Stimulated activated CD8-positive, alpha-beta memory T cell treated with anti-CD3 and anti-CD28 coated beads, Interleukin-15, amount 100 ng/mL, for 4 hours (primary cell): Measurements from ENCODE around the gene C15orf39.

Source experiments
- DNase-seq, 2 donors: peaks; one replicate each; pipeline ENCODE4 v3.0.0-alpha.2; 2020; ENCODE audit warnings: low read depth in 2 of 2

Gene C15orf39

DNA sequence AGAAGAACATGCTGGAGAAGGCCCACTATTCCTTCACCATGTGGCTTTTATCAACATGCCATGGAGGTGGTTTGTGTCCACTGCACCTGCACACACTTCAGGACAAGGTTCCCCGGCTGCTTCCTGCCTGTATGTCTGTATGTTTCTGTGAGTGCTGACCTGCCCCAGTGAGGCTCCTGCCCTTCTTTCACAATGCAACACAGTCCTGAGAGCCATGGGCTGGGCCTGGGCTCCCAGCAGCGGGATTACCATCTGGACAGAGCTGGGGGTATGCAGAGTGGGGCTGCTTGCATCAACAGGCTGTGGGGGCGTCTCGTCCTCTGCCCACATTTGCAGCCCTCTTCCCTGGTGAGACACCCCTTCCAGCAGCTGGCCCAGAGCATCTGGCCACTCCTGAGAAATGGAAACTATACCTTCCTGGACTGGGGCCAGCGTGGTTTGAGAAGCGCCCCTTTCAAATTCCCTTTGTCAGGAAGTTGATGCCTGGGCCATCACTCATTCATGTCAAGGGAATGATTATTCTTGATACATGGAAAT is 29.3 kb upstream of the C15orf39 start:
- no peak for DNase-seq

DNA sequence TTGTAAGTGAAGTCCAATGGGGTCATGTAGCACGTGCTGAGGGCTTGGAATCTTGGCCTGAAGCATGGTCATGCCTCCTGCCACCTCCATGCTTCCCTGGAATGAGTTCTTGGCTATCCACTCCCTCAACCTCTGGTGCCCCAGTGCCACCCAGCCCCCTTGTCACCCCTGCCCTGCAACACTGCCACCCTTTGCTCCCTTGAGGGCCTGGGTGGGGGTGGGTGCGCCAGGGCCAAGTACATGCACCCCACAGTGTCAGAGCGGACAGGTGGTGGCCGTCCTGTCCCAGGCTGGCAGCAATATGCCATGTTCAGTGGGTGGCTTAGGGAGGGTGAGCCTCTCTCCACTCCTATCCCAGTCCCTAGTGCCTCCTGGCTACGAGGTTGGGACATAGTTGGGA is 27.6 kb upstream of the C15orf39 start:
- DNase-seq = no peak

DNA sequence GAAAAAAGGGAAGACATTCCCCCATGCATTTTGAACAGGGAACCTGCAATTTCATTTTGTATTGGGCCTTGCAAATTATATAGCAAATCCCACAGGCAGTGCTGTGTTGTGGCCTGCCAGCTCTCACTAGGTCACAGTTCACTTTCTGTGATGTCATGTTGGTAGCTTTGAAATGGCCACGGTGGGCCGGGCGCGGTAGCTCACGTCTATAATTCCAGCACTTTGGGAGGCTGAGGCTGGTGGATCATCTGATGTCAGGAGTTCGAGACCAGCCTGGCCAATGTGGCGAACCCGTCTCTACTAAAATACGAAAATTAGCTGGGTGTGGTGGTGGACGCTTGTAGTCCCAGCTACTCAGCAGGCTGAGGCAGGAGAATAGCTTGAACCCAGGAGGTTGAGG is 27.0 kb upstream of the C15orf39 start:
- DNase-seq = no peak

DNA sequence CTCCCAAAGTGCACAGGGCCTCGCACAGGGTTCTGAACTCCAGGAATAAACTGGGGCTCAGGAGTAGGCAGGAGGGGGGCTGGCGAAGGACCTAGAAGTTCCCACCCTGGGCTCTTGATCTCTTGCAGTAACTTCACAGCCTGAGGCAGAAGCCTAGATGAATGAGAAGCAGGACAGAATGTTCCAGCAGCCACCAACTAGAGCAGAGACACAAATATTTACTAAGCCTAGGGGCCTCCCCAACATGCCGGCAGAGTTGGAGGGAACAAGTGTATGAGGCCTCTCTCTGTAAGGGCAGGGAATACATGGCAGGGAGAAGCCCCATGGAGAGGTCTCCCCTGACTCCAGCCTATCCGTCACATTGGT is 25.3 kb upstream of the C15orf39 start:
- DNase-seq = no peak

DNA sequence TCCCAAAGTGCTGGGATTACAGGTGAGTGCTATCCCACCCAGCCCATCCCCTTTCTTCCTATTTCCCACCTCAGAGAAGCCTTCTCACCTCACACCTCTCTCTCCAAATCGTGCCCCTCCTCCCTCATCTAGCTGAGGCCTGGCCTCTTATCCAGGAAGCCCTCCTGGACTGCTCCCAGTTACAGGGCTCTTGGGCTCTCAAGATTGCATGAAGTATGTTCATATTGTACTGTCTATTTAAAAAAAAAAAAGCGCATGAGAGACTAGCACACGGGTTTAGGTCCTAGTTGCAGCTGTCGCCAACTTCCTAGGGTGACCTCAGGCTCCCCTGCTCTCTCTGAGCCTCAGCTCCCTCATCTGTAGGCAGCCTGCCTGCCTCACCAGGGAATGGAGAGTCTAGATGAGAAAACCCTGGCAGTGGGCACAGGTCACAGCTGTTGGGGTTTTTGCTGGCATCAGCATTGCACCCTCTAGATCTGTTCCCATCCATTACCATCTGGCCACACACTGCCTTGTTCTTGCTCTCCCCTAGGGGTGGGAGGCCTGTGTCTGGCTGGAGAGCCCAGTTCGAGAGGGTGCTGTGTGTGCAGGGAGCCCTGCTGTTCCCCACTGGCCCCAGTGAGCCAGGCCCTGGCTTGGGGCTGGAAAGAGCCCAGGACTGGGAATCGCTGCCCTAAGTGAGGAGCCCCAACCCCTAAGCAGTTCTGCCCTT is 24.2 kb upstream of the C15orf39 start:
- DNase-seq = no peak

DNA sequence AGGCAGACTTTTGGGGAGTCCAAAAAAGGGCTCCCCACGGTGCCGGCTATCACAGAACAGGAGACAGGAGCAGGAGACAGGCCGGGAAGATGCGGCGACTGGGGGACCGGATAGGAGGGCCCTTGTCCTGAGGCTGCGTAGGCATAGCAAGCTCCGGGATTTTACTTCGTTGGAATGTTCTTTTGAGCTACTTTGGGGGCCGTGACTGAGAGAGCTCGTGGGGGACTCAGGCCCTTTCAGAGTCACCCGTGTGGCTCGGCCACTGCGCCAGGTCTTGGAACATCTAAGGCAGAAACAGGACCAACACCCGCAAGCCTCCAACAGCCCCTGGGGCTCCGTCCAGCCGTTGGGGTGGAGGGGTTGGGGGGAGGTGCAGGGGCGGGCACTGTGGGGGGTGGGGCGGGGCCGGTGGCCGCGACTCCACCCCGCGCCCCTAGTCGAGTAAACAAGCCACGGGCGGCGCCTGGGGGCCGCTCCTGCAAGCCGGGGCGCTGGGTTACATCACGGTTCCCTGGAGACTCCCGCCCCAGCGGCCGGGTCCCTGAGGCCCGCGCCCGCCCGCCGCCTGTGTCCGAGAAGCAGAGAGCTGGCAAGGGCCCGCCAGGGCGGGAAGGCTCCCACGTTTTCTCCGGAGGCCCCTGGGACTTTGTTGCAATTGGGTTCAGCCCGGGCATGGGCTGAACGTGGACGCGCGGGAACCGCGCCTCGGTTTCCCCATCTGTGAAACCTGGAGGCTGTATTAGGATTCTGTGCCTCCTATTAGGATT is 23.3 kb upstream of the C15orf39 start:
- no peak for DNase-seq

DNA sequence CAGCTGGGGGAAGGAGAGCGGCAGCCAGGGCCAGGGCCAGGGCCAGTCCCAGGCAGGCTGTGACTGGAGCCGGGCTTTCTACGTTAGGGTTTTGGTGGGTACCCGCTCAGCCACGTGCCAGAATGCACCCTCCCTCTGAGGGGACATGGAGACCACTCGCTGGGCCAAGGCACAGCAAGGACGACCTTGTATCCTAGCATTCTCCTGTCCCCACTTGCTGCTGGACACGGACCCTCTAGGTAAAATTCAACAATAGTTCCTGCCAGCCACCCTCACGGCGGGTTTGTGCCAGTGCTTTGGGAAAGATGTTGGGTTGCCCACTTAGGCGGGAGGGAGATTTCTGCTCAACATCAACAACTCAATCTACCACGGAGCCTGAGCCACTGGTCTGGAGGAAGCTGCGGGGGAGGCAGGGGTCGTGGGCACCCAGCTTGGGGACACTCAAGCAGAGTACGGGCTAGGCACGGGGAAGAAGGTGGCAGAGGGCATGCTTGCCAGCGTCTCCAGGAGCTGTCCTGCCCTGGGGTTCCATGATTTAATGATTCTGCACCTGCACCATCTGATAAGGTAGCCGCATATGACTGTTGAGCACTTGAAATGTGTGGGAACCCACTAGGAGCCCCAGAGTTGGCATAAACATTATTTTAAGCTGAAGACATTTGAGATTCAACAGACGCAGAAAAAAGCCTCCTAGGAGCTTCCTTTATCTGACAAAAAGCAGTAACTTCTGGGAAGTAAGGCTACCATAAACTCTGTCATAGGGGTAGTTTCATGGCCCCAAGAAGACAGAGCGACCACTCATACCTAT is 22.5 kb upstream of the C15orf39 start:
- no peak for DNase-seq

DNA sequence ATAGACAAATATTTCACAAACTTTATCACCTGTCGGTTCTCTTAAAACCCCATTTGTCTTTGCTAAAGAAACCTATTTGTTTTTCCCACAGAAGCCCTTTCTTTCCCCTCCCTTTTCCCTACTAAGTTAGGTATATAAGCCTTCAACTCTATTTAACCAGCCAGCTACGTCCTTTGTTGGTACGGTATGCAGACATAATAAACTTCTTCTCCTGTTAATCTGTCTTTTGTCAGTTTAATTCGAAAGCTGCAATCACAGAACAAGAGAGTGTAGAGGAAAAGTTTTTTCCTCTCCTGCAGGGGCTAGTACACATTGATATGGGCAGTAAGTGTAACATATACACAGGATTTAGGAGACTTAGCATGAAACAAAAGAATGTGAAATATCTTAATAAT is 21.9 kb upstream of the C15orf39 start:
- no peak for DNase-seq

DNA sequence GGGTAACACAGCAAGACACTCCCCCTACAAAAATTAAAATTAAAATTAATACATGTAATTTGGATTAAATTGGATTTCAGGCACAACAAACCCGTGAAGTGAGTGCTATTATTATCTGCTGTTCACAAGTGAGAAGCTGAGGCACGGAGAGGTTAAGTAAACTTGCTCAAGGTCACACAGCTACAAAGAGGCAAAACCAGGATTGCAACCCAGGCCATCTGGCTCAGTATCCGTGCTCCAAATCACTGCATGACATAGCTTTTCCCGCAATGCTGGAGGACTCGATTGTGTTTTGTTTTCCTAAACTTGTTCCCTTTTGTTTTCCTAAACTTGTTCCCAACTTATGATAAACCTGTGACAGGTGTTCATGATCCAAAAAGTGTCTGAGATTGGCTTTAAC is 19.9 kb upstream of the C15orf39 start:
- DNase-seq = no peak

DNA sequence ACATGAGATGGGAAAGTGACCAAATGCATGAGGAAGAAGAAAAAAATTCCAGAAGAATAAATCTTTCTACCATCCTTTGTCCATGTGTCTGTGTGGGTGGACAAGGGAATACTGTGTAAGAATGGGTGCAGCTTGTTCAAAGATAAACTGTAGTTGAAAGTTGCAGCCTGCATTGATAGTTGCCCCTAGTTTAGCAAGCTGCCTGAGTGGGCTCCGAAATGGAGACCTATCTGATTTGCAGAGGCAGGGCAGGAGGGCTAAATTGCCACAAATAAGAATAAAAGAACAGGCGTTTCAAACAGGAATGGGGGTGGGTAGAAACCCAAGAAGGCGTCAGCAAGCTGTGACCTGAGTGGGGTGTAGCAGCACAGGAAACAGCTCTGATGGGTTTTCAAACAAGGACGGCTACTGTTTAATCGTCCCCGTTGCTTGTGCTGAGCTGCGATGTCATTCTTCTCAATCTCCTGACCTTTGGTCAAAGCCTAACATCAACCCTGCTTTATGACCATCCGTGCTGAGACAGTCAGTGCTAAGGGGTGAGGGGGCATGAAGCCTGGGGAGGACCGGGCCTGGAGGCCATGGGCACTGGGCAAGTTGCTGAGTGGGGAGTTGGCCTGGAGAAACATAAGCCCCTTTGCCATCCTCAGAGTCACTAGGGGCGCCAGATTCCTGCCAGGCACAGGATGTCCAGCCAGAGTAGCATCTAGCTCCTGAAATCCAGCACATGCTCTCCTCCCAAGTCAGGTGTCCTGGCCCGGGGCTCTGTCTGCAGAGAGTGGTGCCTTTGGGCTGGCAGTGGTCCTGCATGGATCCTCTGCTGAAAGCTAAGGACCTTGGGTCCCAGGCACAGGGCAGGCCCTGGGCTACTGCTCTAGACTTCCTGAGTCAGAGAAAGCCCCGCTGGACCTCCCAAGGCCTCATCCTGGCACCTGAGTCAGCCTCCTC is 19.2 kb upstream of the C15orf39 start:
- no peak for DNase-seq

DNA sequence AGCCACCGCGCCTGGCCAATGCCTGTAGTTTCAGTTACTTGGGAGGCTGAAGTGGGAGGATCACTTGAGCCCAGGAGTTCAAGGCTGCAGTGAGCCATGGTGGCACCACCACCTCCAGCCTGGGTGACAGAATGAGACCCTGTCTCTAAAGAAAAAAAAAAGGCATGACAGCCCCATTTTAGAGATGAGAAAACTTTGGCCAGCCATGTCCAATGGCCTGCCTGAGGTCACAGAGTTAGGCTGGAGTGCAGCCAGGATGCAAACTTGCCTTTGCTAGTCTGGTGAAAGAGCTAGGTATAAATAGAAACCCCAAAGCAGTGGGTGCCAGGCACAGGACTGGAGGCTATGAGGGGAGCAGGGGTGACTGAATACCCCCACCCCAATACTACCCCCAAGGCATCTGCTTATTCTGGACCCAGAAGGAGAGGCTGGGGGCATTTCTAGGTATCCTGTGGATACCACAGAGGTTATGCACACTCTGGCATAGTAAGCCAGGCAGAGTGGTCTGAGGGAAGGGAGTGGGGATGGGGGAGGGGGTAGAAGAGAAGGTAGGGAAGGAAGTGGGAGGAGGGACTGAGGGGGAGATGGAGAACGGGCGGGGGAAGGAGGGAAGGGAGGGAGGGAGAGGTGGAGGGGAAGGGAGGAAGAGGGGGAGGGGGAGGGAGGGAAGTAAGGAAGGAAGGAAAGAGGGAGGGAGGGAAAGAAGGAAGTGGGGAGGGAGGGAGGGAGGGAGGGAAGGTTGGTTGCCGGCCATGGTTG is 16.2 kb upstream of the C15orf39 start:
- DNase-seq = no peak

DNA sequence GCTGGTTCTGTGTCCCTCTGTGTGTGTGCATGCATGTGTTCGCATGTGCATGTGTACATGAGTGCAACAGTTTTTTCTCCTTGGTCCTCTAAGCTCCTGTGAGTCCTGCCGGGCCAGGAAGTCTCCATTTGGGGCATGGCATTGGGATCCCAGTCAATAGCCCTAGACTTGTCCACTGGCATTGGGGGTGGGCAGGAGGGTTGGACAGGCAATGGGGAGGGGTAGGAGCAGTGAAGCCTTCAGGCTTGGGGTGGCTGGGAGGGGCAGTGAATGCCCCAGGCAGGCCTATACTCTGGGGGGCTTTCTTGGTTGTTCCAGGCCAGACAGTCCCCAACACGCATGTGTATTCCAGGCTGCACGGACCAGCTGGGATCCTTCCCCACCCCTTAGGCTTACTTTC is 15.6 kb upstream of the C15orf39 start:
- no peak for DNase-seq

DNA sequence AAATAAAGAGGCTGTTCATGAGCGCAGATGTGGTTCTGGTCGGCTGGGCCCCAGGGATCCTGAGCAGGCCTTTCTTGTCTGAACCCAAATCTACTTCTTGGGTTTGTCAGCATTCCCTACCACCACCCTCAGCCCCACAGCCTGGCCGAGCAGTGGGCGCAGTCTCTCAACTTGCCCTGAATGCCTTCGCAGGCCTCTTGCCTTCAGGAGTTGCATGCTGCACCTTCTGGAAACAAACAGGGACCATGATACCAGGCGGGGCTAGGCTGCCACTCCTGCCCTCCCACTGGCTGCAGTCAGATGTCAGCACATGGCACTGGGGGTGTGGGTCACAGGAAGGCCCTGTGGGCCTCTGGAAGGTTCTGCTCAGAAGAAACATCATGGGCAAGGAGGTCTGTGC is 13.2 kb upstream of the C15orf39 start:
- no peak for DNase-seq

DNA sequence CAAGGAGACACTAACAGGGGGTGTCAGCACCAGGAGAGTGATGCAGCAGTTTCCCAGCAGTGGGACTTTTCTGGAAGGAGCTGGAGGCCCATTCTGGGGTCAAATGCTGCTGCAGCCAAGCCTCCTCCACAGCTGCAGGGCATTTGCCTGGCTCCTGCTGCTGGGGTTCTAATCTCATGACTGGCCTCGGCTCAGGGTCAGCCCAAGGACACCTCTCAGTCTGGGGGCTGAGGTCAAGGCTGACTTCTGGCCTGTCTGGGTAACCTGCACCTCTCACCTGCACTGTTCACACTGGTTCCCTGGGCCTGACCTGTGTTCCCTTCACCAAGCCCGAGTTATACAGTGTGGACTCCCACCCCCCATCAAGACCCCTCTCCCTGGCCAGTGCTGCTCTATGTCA is 10.4 kb upstream of the C15orf39 start:
- no peak for DNase-seq

DNA sequence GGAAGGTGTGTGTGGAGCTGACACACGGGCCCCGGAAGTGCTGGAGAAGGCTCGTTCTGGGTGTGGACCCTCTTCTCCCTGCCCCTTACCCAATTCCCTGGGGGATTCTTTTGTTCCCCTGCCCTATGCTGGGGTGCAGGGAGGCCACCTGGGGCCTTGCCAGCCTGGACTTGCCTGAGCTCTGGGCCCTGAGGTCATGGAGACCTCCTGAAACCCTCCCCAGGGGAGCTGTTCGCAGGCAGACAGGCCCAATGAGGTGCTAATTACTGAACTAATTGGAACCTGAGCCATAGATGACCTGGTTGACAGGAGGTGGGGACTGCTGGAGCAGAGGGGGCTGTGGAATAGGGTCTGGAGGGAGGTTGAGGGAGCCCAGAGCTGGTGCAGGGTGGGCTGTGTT is 9.4 kb upstream of the C15orf39 start:
- no peak for DNase-seq

DNA sequence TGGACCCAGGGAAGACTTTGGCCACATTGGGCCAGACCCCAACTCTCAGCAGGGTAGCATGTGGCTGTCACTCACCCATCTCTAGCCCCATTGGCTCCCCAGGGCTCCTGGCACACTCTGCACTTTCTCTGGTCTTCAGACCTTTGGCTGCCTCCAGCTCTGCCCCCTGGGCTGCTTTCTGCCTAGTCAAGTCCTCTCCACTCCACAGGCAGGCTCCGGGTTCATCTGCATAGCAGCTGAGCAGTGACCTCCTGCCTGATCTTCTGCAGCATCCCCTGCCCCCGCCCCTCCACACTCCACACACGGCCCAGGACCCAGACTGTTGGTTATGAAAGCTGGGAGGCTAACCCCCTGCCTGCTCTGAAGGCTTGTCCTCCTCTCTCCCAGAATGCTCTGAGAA is 8.4 kb upstream of the C15orf39 start:
- no peak for DNase-seq

DNA sequence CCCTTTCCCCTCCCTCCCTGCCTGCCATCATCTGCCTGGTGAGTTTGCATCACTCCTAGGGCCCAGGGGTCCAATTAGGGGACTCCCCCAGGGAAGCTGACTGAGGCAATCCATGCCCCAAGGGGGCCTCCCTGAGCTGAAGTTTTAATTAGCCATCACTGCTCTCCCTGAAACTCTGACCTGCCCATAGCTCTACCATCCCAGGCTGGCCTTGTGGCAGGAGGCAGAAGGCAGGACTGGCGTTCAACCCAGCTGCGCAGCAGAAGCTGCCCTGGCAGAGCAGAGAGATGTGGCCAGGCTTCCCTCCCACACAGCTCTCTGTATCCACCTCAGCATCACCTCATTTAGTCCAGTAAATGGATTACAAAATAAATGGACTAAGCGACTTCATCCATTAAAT is 7.7 kb upstream of the C15orf39 start:
- DNase-seq = no peak

DNA sequence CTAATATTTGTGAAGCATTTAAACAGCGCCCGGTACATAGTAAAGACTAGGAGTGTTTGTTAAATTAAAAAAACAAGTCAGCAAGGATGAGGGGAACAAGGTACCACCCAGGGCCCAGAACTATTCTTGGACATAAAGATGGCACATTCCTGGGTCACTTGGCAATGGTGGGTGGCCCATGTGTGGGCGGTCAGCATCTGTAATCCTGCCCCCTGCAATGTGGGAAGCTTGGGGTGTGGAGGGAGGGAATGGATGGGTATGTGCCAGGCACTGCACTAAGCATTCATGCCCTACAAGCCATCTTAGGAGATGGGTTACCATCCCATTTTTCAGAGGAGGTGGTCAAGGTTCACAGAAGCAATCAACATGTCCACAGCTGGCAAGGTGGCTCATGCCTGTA is 7.3 kb upstream of the C15orf39 start:
- no peak for DNase-seq

DNA sequence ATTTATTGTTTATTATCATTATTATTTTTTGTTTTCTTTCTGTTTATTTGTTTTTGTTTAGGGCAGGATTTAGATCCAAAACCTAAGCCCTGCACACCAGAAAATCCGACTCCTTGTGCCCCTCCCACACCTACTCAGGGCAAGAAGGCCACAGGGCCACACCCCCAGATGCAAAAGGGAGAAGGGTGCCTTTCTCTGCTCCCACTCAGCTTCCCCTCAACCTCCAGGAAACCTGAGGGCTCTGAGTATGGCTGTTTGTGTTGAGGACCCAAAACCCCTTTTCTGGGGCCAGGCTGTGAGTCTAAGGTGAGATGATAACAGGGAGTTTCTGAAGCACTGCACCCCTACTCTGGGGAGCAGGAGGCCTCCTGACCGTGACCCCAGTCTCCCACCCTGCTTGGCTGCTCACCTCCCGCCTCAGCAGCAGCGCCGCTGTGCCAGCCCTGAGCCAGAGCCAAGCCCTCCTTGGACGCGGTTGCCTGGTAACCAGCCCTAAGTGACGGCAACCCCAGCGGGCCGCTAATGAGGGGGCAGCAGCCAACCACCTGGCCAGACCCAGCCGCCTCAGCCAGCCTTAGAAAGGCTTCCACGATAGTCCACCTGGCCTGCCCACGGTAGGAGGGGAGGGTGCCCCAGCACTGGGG is 6.4 kb upstream of the C15orf39 start:
- DNase-seq = no peak

DNA sequence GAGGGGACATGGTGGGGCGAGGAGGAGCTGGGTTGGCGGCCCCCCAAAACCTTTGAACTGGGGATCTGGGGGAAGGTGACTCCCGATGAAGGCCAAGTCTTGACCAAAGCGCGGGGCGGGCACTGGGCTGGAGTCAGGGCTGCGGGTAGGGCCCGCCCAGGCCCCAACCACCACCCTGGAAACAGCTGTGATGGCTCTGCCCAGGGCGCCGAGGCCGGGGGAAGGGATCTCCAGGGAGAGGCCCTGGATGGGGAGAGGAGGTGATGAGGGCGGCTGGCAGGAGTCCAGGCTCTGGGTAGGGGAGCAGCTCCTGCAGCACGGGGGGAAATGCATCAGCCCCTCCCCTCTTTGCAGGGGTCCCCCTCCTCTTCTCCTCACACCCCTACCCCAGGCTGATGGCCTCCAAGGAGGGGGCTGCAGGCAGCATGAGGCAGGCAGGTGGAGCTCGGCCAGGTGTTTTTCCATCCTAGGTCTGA is 5.9 kb upstream of the C15orf39 start:
- DNase-seq = no peak
